Occipital lobe (tissue), 2 donors: Measurements from ENCODE around the gene DYNLT5. TPM values are rescaled to one million over a fixed set of nuclear protein-coding genes. Genes with fewer than 3 reads are reported as not detected.
"Not testable (repeated sequence)": the region's sequence is repeated elsewhere in the genome, so short reads cannot be mapped to it uniquely, and the experiment has no call there.

Experiments used
- DNase-seq: peaks from one replicate; lab custom pipeline; 2025; lab: John Stamatoyannopoulos, UW
- total RNA-seq: library from RNA; depleted of rRNA; stranded (reverse); fragments of >200 nt; gene quantifications from one replicate; pipeline ENCODE4 v1.2.3, GENCODE V29; 2014

Gene DYNLT5
- total RNA-seq, 1 donor from 2014 or later = 3.6 TPM

GRCh38 chr1:66788231-66788939 lies 36.1 kb downstream of the DYNLT5 start:
- no peak for DNase-seq

GRCh38 chr1:66791621-66792610 lies 39.7 kb downstream of the DYNLT5 start:
- DNase-seq = no peak

- not testable (repeated sequence) for DNase-seq
Measured at GRCh38 chr1:66795839-66796238, 43.6 kb downstream of the DYNLT5 start.

GRCh38 chr1:66809245-66809644 lies 57.0 kb downstream of the DYNLT5 start:
- no peak for DNase-seq

- no peak for DNase-seq
Measured at GRCh38 chr1:66809736-66810326, 57.6 kb downstream of the DYNLT5 start.

GRCh38 chr1:66824771-66825170 lies 72.5 kb downstream of the DYNLT5 start:
- DNase-seq = no peak

Other genes with a start within 250 kb of the DYNLT5 start
- gene SGIP1, start 218.3 kb upstream of the DYNLT5 start, total RNA-seq = 77.4 TPM
- not detected for gene INSL5, start 48.8 kb downstream of the DYNLT5 start, total RNA-seq
- gene DNAI4, start 172.4 kb downstream of the DYNLT5 start, total RNA-seq = 34.9 TPM
- gene MIER1, start 172.5 kb downstream of the DYNLT5 start, total RNA-seq = 53.0 TPM